Rectal smooth muscle tissue (tissue), 1 donor: ENCODE data around the gene SLC2A1.

ENCODE experiments used
- H3K27ac ChIP-seq: one replicate; pipeline ENCODE4 v1.7.0; 2013; ENCODE audit warnings: low read depth, low read length, inconsistent platforms
- H3K27me3 ChIP-seq: one replicate; pipeline ENCODE4 v1.7.0; 2013; ENCODE audit warnings: low read length; ENCODE audit not compliant: control insufficient read depth, insufficient read depth
- H3K36me3 ChIP-seq: one replicate; pipeline ENCODE4 v1.7.0; 2013; ENCODE audit warnings: low read length; ENCODE audit not compliant: control insufficient read depth, insufficient read depth
- H3K4me1 ChIP-seq: one replicate; pipeline ENCODE4 v1.7.0; 2013; ENCODE audit warnings: low read length; ENCODE audit not compliant: control insufficient read depth, insufficient read depth
- H3K4me3 ChIP-seq: one replicate; pipeline ENCODE4 v1.7.0; 2013; ENCODE audit warnings: low read length
- H3K9ac ChIP-seq: one replicate; pipeline ENCODE4 v1.7.0; 2013; ENCODE audit warnings: low read length

SLC2A1 gene

DNA sequence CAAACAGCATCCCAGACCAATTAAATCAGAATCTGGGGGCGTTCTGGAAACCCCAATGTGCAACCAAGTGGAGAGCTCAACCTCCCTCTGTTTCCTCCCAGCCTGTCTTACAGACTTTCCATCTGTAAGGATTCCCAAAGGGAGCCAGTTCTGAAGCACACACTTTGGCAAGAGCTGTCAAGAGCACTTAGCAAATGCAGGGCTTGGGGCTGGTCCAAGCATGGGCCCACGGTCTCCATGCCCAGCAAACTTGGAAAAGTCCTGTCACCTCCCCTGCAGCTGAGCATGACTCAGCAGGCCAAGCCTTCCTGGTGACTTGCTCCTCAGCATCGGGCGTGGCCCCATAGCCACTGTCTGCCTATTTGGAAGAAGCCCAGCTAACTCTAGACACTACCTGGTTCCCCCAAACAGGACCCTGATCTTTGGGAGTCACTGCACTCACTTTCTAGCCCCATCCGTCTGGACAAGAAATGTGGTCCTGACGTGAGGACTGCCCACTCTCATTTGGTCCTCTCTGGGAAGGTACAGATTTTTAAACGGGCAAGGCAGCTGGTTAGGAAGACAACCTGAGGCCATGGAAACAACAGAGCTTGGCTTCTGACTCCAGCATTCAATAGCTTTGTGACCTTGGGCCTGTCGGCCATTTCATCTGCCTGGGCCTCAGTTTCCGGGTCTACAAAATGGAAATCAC is 16.9 kb downstream of the SLC2A1 start:
- Histone ChIP-seq H3K27ac (peak overlapping the region; percentile 81), H3K36me3 (no peaks in the 10 kb centered on the region), H3K27me3 (no peaks in the 10 kb centered on the region), H3K4me1 (peaks cover 39% of the 10 kb centered on the region), H3K4me3 (peak overlapping the region; percentile 36), H3K9ac (peak overlapping the region; percentile 8)

DNA sequence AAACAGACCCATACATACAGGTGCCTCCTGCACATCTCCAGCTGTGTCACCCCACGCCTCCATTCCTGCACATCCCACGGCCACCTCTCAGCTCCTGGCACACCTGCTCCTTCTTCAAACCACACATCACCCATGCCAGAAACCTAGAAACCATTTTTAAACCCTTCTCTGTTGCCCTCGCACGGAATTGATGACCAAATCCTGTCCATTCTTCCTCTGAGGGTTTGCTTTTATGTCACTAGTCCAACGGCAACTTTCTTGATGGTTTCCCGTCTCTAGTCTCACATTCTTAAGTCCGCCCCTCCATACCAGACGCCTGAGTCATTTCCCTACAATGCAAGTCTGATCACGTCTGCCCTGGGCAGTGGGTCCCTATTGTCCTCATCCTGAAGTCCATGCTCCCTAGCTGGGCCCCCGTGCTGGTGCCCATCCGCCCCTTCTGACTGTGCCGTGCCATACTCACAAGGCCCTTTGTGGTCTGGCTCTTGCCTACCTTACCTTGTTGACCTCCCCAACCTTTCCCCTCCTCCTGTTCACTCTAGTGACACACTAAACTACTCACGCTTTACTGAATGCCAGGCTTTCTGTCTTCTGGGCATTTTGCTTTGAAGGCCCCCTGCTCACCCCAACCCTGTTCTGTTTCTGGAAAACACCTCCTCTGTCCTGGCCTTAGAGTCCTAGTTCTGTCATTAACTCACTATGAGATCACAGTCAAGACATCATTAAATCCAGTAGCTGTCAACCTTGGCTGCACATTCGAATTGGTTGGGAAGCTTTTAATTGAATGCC is 17.6 kb downstream of the SLC2A1 start:
- no peak overlapping the region for H3K9ac ChIP-seq
- H3K4me1 ChIP-seq, result peaks cover 39% of the 10 kb centered on the region

DNA sequence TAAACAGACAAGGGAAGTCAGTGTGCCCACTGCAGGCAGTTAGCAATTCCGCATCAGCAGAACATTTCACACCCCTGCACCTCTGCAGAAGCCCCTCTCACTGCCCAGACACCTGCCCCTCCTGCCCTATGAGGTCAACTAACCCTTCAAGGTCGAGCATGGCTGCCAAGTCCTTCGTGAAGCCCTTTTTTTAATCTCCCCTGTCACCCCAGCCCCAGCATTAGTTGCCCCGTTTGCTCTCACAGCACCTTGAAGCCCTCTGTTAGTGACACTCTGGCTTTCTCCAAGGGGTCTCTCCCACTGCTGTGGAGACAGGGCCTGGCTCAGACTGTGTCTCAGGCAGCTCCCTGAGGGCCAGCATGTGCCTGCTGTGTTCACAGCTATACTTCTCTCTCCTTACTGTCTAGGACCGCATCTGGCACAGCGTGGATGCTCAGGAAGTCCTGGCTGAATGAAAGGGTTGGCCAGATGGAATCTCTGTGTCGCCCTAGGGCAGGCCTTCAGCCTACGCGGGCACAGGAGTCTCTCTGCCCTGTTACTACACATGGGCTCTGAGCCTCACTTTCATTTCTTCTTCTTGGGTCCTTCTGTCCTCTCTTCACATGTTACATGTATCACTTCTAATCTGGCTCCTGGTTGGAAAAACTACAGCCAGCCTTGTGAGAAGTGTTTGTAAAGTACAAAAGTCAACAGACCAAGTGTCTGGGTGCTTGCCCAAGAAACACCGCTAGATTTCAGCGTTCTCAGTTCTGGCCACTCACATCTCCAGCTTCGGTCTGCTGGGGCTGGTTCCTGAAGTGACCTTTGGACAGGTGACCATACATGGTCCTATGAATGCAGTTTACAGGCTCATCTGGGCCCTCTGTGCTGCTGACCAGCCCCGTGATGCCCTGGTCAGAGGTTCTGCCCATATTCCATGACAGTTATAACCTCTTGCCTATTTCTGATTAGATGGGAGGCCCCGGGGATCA is 19.7 kb downstream of the SLC2A1 start:
- Histone ChIP-seq H3K4me3 (peak overlapping the region; percentile 24), H3K9ac (no peak overlapping the region), H3K27ac (no peak overlapping the region), H3K27me3 (no peaks in the 10 kb centered on the region), H3K36me3 (no peaks in the 10 kb centered on the region), H3K4me1 (peaks cover 26% of the 10 kb centered on the region)

More for the DNA sequence above, 17.6 kb downstream of the SLC2A1 start:
- no peaks in the 10 kb centered on the region for H3K27me3 ChIP-seq
- H3K4me3 ChIP-seq, result peak overlapping the region; percentile 22
- peak overlapping the region; percentile 81 for H3K27ac ChIP-seq
- no peaks in the 10 kb centered on the region for H3K36me3 ChIP-seq

DNA sequence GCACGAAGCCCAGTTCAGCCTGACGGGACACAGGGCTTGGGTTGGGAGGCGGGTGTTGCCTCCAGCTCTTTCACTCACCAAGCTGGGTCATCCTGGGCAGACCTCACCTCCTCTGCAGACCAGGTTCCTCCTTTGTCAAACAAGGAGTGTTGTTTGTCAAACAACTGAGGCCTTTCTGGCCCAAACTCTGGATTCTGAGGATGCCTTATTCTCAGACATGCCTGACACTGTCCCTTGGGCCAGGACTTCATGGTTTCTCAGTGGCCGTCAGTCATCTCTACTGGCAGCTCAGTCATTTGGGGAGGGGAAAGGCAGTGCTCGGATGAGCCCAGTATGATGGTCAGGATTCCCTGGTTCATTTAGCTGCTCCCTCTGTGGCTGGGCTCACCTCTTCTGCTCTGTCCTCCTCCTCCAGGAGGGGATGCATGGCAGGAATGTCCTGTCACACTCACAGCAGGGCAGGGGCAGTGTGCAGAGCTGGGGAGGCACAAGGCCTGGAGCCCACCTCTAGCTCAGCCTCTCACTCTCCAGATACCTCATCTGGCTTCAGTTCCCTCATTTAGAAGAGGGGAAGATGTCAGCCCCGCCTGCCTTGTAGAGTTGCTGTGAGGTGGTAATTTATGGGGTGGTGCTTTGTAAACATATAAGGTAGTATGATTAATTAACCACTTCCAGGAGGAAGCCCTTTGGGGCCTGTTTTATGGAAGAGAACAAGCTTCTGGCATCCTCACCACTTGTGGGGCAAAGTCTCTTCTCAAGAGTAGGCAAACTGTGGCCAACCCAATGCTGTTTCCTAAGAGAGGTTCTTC is 20.6 kb downstream of the SLC2A1 start:
- no peak overlapping the region for H3K27ac ChIP-seq
- no peak overlapping the region for H3K9ac ChIP-seq
- H3K4me3 ChIP-seq, result peak overlapping the region; percentile 24
- H3K36me3 ChIP-seq, result no peaks in the 10 kb centered on the region
- peaks cover 21% of the 10 kb centered on the region for H3K4me1 ChIP-seq
- H3K27me3 ChIP-seq, result no peaks in the 10 kb centered on the region

DNA sequence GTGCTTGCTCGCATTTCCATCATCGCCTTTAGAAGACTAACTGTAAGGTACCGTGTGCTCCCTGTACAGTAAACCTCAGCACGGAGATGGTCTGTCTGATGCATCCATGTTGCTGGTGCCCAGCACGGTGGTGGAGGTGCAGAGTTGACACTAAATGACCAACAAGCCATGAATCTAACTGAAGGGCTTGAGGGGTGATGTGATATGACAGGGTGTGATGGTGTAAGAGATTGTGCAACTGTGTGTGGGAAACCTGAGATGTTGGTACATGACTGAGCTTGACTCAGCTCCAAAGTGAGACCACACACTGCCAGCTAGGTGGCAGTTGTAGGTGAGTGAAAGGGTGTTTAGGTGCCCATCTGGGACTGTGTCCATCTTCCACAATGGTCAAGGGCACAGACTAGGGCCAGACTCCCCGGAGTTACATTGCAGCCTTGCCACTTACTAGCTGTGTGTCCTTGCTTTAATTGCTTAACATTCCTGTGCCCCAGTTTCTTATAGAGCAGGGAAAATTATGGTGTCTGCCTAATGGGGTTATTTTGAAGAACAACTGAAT is 21.4 kb downstream of the SLC2A1 start:
- H3K27me3 ChIP-seq, result no peaks in the 10 kb centered on the region
- no peak overlapping the region for H3K9ac ChIP-seq
- peaks cover 16% of the 10 kb centered on the region for H3K4me1 ChIP-seq
- H3K4me3 ChIP-seq, result no peak overlapping the region
- H3K27ac ChIP-seq, result no peak overlapping the region
- H3K36me3 ChIP-seq, result no peaks in the 10 kb centered on the region

DNA sequence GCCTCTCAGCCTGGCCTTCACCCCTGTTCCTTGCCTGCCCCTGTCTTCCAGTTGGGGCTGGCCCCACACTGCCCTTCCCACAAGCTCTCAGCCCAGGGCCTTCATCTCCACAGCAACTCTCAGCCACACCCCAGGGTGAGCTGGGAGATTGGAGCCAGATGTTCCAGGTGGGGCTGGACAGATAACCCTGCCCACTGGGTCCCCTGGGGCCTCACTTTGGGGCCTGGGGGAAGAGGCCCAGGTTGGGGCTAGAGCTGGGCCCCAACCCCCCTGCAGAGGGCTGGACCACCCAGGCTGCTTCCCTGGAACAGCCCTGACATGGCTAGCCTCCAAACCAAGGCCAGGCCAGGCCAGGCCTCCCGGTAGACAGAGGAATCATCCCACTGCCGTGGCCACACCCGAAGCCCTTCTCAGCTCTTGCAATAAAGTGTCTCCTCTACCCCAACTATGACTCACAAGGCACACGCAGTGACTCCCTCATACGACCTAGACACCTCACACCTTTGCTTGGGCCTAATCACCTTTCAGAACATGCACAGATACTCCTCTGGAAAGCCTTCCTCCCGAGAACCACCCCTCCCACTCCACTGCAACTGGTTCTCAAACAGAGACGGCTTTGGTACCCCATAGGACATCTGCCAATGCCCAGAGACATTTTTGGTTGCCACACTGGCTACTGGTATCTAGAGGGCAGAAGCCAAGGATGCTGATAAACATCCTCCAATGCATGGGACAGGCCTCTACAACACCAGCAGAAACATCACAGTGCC is 22.2 kb downstream of the SLC2A1 start:
- Histone ChIP-seq H3K4me1 (peaks cover 9% of the 10 kb centered on the region), H3K27me3 (no peaks in the 10 kb centered on the region), H3K9ac (no peak overlapping the region), H3K36me3 (no peaks in the 10 kb centered on the region), H3K27ac (no peak overlapping the region), H3K4me3 (no peak overlapping the region)

DNA sequence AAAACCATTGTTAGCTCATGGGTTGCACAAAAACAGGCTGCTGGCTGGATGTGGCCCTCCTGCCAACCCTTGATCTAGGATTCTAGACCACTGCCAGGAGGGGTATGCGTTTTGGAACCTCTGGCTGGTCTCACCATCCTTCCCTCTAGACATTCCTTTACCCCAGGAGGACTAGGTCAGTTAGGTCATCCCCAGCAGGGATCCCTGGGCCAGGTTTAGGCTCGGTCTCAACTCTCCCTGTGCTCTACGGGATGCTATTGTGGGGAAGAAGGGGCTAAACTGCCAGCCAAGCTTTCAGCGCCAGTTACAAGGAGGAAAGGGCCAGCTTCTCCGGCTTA is 22.7 kb downstream of the SLC2A1 start:
- Histone ChIP-seq H3K27me3 (no peaks in the 10 kb centered on the region), H3K9ac (no peak overlapping the region), H3K36me3 (no peaks in the 10 kb centered on the region), H3K4me3 (no peak overlapping the region), H3K4me1 (peaks cover 3% of the 10 kb centered on the region), H3K27ac (no peak overlapping the region)

DNA sequence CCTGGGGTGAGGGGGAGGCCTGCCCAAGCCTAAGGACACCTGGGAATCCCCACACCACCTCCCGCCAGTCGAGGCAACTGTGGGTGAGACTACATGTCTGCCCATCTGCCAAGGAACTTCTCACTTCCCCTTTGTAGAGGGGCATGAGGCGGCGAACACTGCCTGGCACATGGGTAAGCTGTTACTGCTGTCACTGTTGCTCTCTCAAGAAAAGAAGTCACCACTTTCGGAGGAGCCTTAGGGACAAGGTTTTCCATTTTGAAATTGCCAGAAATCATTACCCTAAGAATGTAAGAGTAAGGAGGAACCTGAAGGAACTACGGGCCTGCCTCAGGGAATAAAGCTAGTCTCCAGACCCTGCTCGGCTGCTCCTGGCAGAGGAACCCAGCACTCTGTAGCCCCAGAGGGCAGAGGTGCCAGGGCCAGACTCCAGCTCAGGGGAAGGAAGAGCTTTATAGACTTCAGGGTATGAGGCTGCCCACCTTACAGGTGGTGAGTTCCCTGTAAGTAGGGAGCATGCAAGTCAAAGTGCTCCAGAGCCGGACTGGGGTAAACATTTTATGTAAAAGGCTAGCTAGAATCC is 23.3 kb downstream of the SLC2A1 start:
- H3K36me3 ChIP-seq, result no peaks in the 10 kb centered on the region
- H3K27ac ChIP-seq, result no peak overlapping the region
- H3K9ac ChIP-seq, result no peak overlapping the region
- H3K4me1 ChIP-seq, result no peaks in the 10 kb centered on the region
- no peaks in the 10 kb centered on the region for H3K27me3 ChIP-seq
- no peak overlapping the region for H3K4me3 ChIP-seq

DNA sequence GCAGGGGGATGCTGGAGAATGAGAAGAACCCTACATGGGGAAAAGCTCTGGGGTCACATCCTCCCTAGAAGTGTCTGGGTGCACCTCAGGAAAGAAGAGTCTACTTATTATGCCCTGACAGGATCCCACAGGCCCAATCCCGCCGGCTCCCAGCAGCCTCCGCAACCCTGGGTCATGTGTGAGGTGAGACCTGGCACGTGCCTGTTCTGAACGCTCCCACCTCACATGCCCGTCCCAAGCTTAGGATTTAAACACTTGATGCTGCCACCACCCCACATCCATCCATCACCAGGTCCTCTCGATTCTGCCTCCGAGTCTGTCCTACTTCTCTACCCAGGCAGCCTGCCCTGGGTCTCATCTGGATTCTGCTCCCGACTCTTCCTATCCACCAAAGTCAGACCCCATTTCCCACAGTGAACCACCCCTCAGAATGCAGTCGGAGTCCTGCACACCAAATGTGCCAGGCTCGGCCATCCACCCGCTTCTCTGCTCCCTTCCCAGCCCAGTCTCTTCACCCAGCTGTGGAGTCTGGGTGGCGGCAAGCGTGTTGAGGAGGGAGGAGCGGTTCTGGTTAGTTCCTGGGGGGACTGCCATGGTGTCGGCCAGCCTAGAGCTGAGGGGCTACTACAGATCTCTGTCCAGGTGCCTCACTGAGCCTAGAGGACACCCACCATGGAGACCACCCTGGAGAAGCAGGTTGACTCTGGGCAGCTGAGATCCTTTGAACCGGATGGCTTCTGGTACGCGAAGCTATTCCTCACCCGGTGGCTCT is 23.9 kb downstream of the SLC2A1 start:
- no peaks in the 10 kb centered on the region for H3K4me1 ChIP-seq
- H3K36me3 ChIP-seq, result peaks cover 4% of the 10 kb centered on the region
- H3K27ac ChIP-seq, result no peak overlapping the region
- H3K27me3 ChIP-seq, result no peaks in the 10 kb centered on the region
- H3K4me3 ChIP-seq, result no peak overlapping the region
- H3K9ac ChIP-seq, result no peak overlapping the region

DNA sequence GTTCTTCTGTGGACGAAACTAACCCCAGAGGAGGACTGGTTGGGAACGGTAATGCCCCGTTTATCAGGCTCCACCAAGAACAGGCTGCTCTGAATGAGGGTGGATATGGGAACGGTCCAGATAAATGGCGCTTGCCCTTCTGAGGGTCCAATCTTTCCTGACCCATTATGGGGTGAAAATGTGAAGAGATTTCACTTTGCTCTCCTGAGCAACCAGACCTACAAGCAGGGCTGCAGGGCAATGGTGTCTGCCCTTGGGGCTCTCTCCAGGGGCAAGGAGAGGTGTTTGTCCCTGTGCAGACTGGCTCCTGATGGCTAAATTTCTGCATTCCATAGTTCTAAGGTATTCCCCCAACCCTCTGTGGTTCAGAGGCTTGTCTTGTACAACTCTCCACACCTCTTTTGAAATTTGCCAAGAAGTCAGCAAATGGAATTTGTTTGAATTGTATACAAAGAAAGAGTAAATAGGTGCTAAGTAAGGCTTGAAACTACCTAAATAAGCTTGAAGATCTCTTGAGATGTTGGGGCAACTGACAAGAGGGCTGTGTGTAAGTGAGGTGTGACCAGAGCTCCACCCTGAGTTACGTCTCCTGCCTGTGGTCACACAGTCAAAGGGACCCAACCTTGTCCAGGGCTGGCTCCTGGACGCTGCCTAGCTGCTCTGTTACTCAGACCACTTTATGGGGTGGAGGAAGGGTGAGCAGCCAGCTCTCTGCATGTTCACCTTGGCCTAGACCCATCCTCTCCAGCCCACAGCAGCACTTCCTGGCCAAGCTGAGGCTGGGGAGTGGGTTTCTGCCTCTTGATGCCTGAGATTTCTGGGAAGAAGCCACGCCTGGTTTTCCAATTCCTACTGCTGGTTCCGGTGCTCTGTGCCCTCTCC is 24.8 kb downstream of the SLC2A1 start:
- Histone ChIP-seq H3K36me3 (peaks cover 9% of the 10 kb centered on the region), H3K27ac (no peak overlapping the region), H3K4me1 (no peaks in the 10 kb centered on the region)

More for the DNA sequence above, 24.8 kb downstream of the SLC2A1 start:
- no peak overlapping the region for H3K9ac ChIP-seq
- H3K4me3 ChIP-seq, result no peak overlapping the region
- no peaks in the 10 kb centered on the region for H3K27me3 ChIP-seq
